Panc1 (cell line): ENCODE measurements around the gene EPHA6. TPM values are rescaled to one million over a fixed set of nuclear protein-coding genes. Genes with fewer than 3 reads are reported as not detected.

Experiments used
- ATAC-seq: fragments of 200-7000 bp; cut with Tn5 transposase; 2 replicates; pipeline ENCODE4 v1.9.1; 2020; ENCODE audit warnings: mild to moderate bottlenecking, moderate library complexity
- BruUV-seq: library from RNA; stranded (reverse); fragments of 400-500 nt; replicated peaks from 2 replicates; lab custom pipeline; 2021; lab: Mats Ljungman, UMichigan
- CTCF ChIA-PET: fragments of 300-600 bp; sonication (Branson Sonifier 250); formaldehyde crosslinking; loops from one replicate; lab custom pipeline; 2022; ENCODE audit warnings: antibody characterized with exemption; lab: Charles Lee
- POLR2A ChIA-PET: fragments of 300-600 bp; sonication (Branson Sonifier 250); formaldehyde crosslinking; loops from one replicate; lab custom pipeline; 2022; ENCODE audit warnings: antibody characterized with exemption; lab: Charles Lee
- DNase-seq: peaks from one replicate; pipeline ENCODE4 v3.0.0-alpha.2; 2010; ENCODE audit warnings: low read depth, low spot score
- H3K27ac ChIP-seq: 2 replicates; pipeline ENCODE4 v1.5.1; 2011; ENCODE audit warnings: mild to moderate bottlenecking, low read length, inconsistent platforms
- H3K27me3 ChIP-seq: fragments of 200-500 bp; sonication (Bioruptor generic); 2 replicates; pipeline ENCODE4 v1.6.0; 2014; ENCODE audit warnings: low read length, inconsistent platforms; ENCODE audit not compliant: control insufficient read depth, insufficient read depth
- H3K36me3 ChIP-seq: fragments of 200-500 bp; sonication (Bioruptor generic); 2 replicates; pipeline ENCODE4 v1.5.1; 2014; ENCODE audit warnings: inconsistent platforms, mild to moderate bottlenecking, low read length, moderate library complexity; ENCODE audit not compliant: control insufficient read depth, insufficient read depth
- H3K4me1 ChIP-seq: 2 replicates; pipeline ENCODE4 v1.5.1; 2011; ENCODE audit warnings: inconsistent platforms, mild to moderate bottlenecking, low read length, moderate library complexity; ENCODE audit not compliant: control insufficient read depth, insufficient read depth
- H3K4me3 ChIP-seq, 2 experiments: 2 replicates each; pipeline ENCODE4 v1.5.1; 2011 to 2012; ENCODE audit warnings: low read depth in 2 of 2, low read length in 2 of 2, mild to moderate bottlenecking in 2 of 2, inconsistent platforms in 1 of 2, moderate library complexity in 1 of 2
- H3K9me3 ChIP-seq: fragments of 200-500 bp; sonication (Bioruptor generic); 2 replicates; pipeline ENCODE4 v1.5.1; 2014; ENCODE audit warnings: low read depth, mild to moderate bottlenecking, inconsistent platforms, low read length, moderate library complexity; ENCODE audit not compliant: control insufficient read depth, insufficient read depth
- POLR2AphosphoS5 ChIP-seq: IDR thresholded peaks from 2 replicates; pipeline ENCODE4 v1.6.1; 2012; ENCODE audit warnings: mild to moderate bottlenecking, low read depth, low read length, moderate library complexity
- SIN3A ChIP-seq: IDR thresholded peaks from 2 replicates; pipeline ENCODE4 v1.6.1; 2012; ENCODE audit warnings: low read depth, mild to moderate bottlenecking, low read length, moderate library complexity, borderline replicate concordance; ENCODE audit not compliant: insufficient read depth
- TCF7L2 ChIP-seq: IDR thresholded peaks from 2 replicates; pipeline ENCODE4 v1.6.1; 2011; ENCODE audit warnings: mild to moderate bottlenecking, low read depth, low read length, inconsistent platforms
- in situ Hi-C: cut with HindIII; loops from 2 replicates; pipeline ENCODE4 v1.10.0; 2016; ENCODE audit warnings: low sequenced_read_pairs, low pct_unique_long_range_greater_than_20kb
- intact Hi-C: fragments of 100-400 bp; cut with micrococcal nuclease; formaldehyde crosslinking; loops from one replicate; pipeline ENCODE4 v1.10.0; 2022; ENCODE audit not compliant: unreplicated experiment
- total RNA-seq: library from RNA; stranded (reverse); gene quantifications from one replicate; pipeline ENCODE4 v1.2.1, GENCODE V29; 2021; ENCODE audit not compliant: unreplicated experiment
- TF ChIP-seq, protein P1 (sequence below), 2 experiments: IDR thresholded peaks; 2 replicates each; pipeline ENCODE4 v1.6.1; 2011 to 2012; ENCODE audit warnings: low read depth in 2 of 2, control low read depth in 1 of 2, low read length in 1 of 2, mild to moderate bottlenecking in 1 of 2, moderate library complexity in 1 of 2; ENCODE audit not compliant: insufficient read depth in 1 of 2
- TF ChIP-seq, protein P2 (sequence below): fragments of 450-650 bp; IDR thresholded peaks from 2 replicates; pipeline ENCODE4 v1.5.1; 2017; ENCODE audit warnings: mild to moderate bottlenecking

The EPHA6 gene
- total RNA-seq, 1 experiment from 2014 or later, result 0.57 TPM

DNA sequence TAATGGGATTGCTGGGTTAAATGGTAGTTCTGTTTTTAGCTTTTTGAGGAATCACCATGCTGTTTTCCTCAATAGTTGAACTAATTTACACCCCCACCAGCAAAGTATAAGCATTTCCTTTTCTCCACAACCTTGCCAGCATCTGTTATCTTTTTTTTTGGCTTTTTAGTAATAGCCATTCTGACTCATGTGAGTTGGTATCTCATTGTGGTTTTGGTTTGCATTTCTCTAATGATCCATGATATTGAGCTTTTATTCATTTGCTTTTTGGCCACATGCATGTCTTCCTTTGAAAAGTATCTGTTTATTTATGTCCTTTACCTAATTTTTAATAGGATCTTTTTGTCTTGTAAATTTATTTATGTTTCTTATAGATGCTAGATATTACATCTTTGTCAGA, 288.2 kb downstream of the EPHA6 start:
- no peaks in the 10 kb centered on the region for H3K36me3 ChIP-seq
- H3K27ac ChIP-seq, result no peak overlapping the region
- POLR2A ChIA-PET, result no interaction called here
- no peak overlapping the region for H3K4me3 ChIP-seq
- no peak for TF ChIP-seq SIN3A
- no peak for TF ChIP-seq TCF7L2
- TF ChIP-seq, protein P1, sequence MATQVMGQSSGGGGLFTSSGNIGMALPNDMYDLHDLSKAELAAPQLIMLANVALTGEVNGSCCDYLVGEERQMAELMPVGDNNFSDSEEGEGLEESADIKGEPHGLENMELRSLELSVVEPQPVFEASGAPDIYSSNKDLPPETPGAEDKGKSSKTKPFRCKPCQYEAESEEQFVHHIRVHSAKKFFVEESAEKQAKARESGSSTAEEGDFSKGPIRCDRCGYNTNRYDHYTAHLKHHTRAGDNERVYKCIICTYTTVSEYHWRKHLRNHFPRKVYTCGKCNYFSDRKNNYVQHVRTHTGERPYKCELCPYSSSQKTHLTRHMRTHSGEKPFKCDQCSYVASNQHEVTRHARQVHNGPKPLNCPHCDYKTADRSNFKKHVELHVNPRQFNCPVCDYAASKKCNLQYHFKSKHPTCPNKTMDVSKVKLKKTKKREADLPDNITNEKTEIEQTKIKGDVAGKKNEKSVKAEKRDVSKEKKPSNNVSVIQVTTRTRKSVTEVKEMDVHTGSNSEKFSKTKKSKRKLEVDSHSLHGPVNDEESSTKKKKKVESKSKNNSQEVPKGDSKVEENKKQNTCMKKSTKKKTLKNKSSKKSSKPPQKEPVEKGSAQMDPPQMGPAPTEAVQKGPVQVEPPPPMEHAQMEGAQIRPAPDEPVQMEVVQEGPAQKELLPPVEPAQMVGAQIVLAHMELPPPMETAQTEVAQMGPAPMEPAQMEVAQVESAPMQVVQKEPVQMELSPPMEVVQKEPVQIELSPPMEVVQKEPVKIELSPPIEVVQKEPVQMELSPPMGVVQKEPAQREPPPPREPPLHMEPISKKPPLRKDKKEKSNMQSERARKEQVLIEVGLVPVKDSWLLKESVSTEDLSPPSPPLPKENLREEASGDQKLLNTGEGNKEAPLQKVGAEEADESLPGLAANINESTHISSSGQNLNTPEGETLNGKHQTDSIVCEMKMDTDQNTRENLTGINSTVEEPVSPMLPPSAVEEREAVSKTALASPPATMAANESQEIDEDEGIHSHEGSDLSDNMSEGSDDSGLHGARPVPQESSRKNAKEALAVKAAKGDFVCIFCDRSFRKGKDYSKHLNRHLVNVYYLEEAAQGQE (IDR thresholded peaks at IDR 0.05; ENCODE audit: insufficient read depth in 1 of 2, low read depth in 2 of 2, low read length in 1 of 2), result no peak
- TF ChIP-seq, protein P2, sequence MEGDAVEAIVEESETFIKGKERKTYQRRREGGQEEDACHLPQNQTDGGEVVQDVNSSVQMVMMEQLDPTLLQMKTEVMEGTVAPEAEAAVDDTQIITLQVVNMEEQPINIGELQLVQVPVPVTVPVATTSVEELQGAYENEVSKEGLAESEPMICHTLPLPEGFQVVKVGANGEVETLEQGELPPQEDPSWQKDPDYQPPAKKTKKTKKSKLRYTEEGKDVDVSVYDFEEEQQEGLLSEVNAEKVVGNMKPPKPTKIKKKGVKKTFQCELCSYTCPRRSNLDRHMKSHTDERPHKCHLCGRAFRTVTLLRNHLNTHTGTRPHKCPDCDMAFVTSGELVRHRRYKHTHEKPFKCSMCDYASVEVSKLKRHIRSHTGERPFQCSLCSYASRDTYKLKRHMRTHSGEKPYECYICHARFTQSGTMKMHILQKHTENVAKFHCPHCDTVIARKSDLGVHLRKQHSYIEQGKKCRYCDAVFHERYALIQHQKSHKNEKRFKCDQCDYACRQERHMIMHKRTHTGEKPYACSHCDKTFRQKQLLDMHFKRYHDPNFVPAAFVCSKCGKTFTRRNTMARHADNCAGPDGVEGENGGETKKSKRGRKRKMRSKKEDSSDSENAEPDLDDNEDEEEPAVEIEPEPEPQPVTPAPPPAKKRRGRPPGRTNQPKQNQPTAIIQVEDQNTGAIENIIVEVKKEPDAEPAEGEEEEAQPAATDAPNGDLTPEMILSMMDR, result no peak
- TF ChIP-seq POLR2AphosphoS5, result no peak
- CTCF ChIA-PET, result no interaction called here
- in situ Hi-C loops (no loop called here), intact Hi-C loops (no loop called here)
- H3K9me3 ChIP-seq, result no peaks in the 10 kb centered on the region; the same call in 1 of the 2 replicates
- no peaks in the 10 kb centered on the region for H3K27me3 ChIP-seq
- no peaks in the 10 kb centered on the region for H3K4me1 ChIP-seq
- DNase-seq, result no peak
- ATAC-seq, result no peak
- BruUV-seq, result no TSS peak

DNA sequence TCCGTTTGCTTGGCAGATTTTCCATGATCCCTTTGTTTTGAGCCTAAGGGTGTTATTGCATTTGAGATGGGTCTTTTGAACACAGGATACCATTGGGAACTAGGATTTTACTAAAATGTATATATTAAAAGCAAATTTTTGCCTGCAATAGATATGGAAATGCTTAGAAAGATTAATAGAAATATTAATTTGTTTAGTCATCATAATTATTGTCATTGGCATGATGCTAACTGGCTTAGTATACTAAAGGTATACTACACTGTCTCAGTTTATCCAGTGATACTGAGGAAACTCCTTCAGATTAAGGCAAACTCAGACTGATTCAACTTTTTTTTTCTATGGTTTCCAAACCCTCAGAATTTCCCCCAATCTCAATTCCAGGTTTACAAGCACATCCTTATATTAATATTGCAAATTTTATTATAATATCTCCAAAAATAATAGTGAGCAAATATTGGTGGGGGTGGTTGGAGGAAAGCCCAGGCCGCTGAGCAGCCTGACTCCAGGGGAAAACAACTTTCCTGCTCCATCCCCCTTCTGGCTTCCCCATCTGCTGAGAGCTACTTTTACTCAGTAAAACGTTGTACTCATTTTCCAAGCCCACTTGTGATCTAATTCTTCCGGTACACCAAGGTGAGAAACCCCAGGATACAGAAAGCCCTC, 291.7 kb downstream of the EPHA6 start:
- Histone ChIP-seq H3K4me3 (no peak overlapping the region), H3K9me3 (no peaks in the 10 kb centered on the region), H3K27me3 (no peaks in the 10 kb centered on the region), H3K36me3 (no peaks in the 10 kb centered on the region), H3K4me1 (no peaks in the 10 kb centered on the region), H3K27ac (no peak overlapping the region)
- in situ Hi-C loops (no loop called here), intact Hi-C loops (no loop called here)
- no peak for DNase-seq
- ChIA-PET POLR2A (no interaction called here), CTCF (no interaction called here)
- TF ChIP-seq, protein P1 (IDR thresholded peaks at IDR 0.05; ENCODE audit: insufficient read depth in 1 of 2, low read depth in 2 of 2, low read length in 1 of 2), result no peak
- TF ChIP-seq TCF7L2 (no peak), SIN3A (no peak), POLR2AphosphoS5 (no peak)
- TF ChIP-seq, protein P2, result no peak
- no TSS peak for BruUV-seq
- ATAC-seq, result no peak
